ENCODE data around the gene ILF2.

Gene ILF2

GRCh38 chr1:153617663-153618062 lies 53.1 kb downstream of the ILF2 start:
- Mint-ChIP-seq H3K9me3 (no peaks in the 10 kb centered on the region), H3K4me3 (no peak overlapping the region), H3K27ac (no peak overlapping the region), H3K27me3 (no peaks in the 10 kb centered on the region), H3K4me1 (no peaks in the 10 kb centered on the region), H3K36me3 (no peaks in the 10 kb centered on the region)
- peak; percentile 98 for ATAC-seq (ENCODE audit: low read depth)
- peak; percentile 58 for DNase-seq (ENCODE audit: low spot score in 2 of 2)

- Mint-ChIP-seq H3K36me3 (no peaks in the 10 kb centered on the region), H3K27me3 (no peaks in the 10 kb centered on the region), H3K4me1 (no peaks in the 10 kb centered on the region), H3K27ac (no peak overlapping the region), H3K4me3 (no peak overlapping the region), H3K9me3 (no peaks in the 10 kb centered on the region)
- ATAC-seq (ENCODE audit: low read depth) (no peak), DNase-seq (ENCODE audit: low spot score in 2 of 2) (no peak)
Measured at GRCh38 chr1:153616917-153617311, 53.9 kb downstream of the ILF2 start.

GRCh38 chr1:153616144-153616916 lies 54.5 kb downstream of the ILF2 start, which contains the start of gene S100A14:
Gene S100A14, minus strand, starts transcription at chr1:153616325. Its CDS starts 467 bp downstream, at chr1:153615858.
- ATAC-seq (ENCODE audit: low read depth) = no peak
- Mint-ChIP-seq H3K27ac (no peak within 1 kb of the TSS), H3K9me3 (no peaks in the 10 kb centered on the region), H3K36me3 (no peaks in the 10 kb centered on the region), H3K27me3 (no peaks in the 10 kb centered on the region), H3K4me3 (no peak within 1 kb of the TSS), H3K4me1 (no peaks in the 10 kb centered on the region)
- no peak for DNase-seq (ENCODE audit: low spot score in 2 of 2)

GRCh38 chr1:153615406-153615805 lies 55.4 kb downstream of the ILF2 start:
- ATAC-seq (ENCODE audit: low read depth) (no peak), DNase-seq (ENCODE audit: low spot score in 2 of 2) (no peak)
- no peaks in the 10 kb centered on the region for H3K27me3 Mint-ChIP-seq
- H3K27ac Mint-ChIP-seq = no peak overlapping the region
- H3K4me3 Mint-ChIP-seq = no peak overlapping the region
- no peaks in the 10 kb centered on the region for H3K9me3 Mint-ChIP-seq
- H3K4me1 Mint-ChIP-seq = no peaks in the 10 kb centered on the region
- H3K36me3 Mint-ChIP-seq = no peaks in the 10 kb centered on the region

- Mint-ChIP-seq H3K27ac (no peak overlapping the region), H3K4me1 (no peaks in the 10 kb centered on the region), H3K36me3 (no peaks in the 10 kb centered on the region), H3K4me3 (no peak overlapping the region), H3K9me3 (no peaks in the 10 kb centered on the region), H3K27me3 (no peaks in the 10 kb centered on the region)
- ATAC-seq (ENCODE audit: low read depth) (no peak), DNase-seq (ENCODE audit: low spot score in 2 of 2) (no peak)
Measured at GRCh38 chr1:153614906-153615305, 55.9 kb downstream of the ILF2 start.

GRCh38 chr1:153614189-153614900 lies 56.4 kb downstream of the ILF2 start:
- ATAC-seq (ENCODE audit: low read depth) (no peak), DNase-seq (ENCODE audit: low spot score in 2 of 2) (no peak)
- H3K4me3 Mint-ChIP-seq = no peak overlapping the region
- H3K4me1 Mint-ChIP-seq = peaks cover 2% of the 10 kb centered on the region
- no peak overlapping the region for H3K27ac Mint-ChIP-seq
- H3K9me3 Mint-ChIP-seq = no peaks in the 10 kb centered on the region
- no peaks in the 10 kb centered on the region for H3K27me3 Mint-ChIP-seq
- no peaks in the 10 kb centered on the region for H3K36me3 Mint-ChIP-seq

- Mint-ChIP-seq H3K27ac (no peak overlapping the region), H3K4me1 (peaks cover 2% of the 10 kb centered on the region), H3K36me3 (no peaks in the 10 kb centered on the region), H3K9me3 (no peaks in the 10 kb centered on the region), H3K27me3 (no peaks in the 10 kb centered on the region), H3K4me3 (no peak overlapping the region)
- ATAC-seq (ENCODE audit: low read depth) (no peak), DNase-seq (ENCODE audit: low spot score in 2 of 2) (no peak)
Measured at GRCh38 chr1:153613406-153613805, 57.4 kb downstream of the ILF2 start.

- Mint-ChIP-seq H3K4me3 (no peak within 1 kb of the TSS), H3K36me3 (no peaks in the 10 kb centered on the region), H3K9me3 (no peaks in the 10 kb centered on the region), H3K27me3 (no peaks in the 10 kb centered on the region), H3K4me1 (peaks cover 2% of the 10 kb centered on the region), H3K27ac (peak within 1 kb of the TSS; percentile 40)
- no peak for ATAC-seq (ENCODE audit: low read depth)
- no peak for DNase-seq (ENCODE audit: low spot score in 2 of 2)
Measured at GRCh38 chr1:153612755-153613331, 58.0 kb downstream of the ILF2 start, which contains the start of gene S100A16. Gene S100A16, minus strand, starts transcription at chr1:153613137. Its CDS starts 4,986 bp downstream, at chr1:153608151.

- Mint-ChIP-seq H3K4me1 (peaks cover 2% of the 10 kb centered on the region), H3K4me3 (no peak overlapping the region), H3K27ac (peak overlapping the region; percentile 40), H3K27me3 (no peaks in the 10 kb centered on the region), H3K36me3 (no peaks in the 10 kb centered on the region), H3K9me3 (no peaks in the 10 kb centered on the region)
- DNase-seq (ENCODE audit: low spot score in 2 of 2) (no peak), ATAC-seq (ENCODE audit: low read depth) (no peak)
Measured at GRCh38 chr1:153612111-153612754, 58.6 kb downstream of the ILF2 start.
